HG02885 (cell line): ENCODE results near the gene KANSL1.

Experiments
- ATAC-seq: cut with Tn5 transposase; IDR thresholded peaks from one replicate; pipeline ENCODE4 v1.9.1; 2021; ENCODE audit warnings: mild to moderate bottlenecking; ENCODE audit not compliant: unreplicated experiment, poor library complexity

Gene KANSL1

GRCh38 chr17:46147296-46147695 is 45.9 kb downstream of the KANSL1 start:
- ATAC-seq, result no peak

GRCh38 chr17:46144246-46144645 is 49.0 kb downstream of the KANSL1 start:
- ATAC-seq, result no peak

GRCh38 chr17:46143827-46144236 is 49.4 kb downstream of the KANSL1 start:
- ATAC-seq, result no peak

GRCh38 chr17:46141645-46142044 is 51.6 kb downstream of the KANSL1 start:
- no peak for ATAC-seq

- ATAC-seq, result no peak
Observed at GRCh38 chr17:46140645-46141197, 52.5 kb downstream of the KANSL1 start.

- ATAC-seq, result no peak
Observed at GRCh38 chr17:46139432-46140210, 53.6 kb downstream of the KANSL1 start.

GRCh38 chr17:46138473-46138872 is 54.8 kb downstream of the KANSL1 start:
- no peak for ATAC-seq

- ATAC-seq, result no peak
Observed at GRCh38 chr17:46136820-46137219, 56.4 kb downstream of the KANSL1 start.

GRCh38 chr17:46135879-46136563 is 57.2 kb downstream of the KANSL1 start:
- ATAC-seq, result no peak

- ATAC-seq, result no peak
Observed at GRCh38 chr17:46135126-46135812, 58.0 kb downstream of the KANSL1 start.

- no peak for ATAC-seq
Observed at GRCh38 chr17:46129302-46129701, 63.9 kb downstream of the KANSL1 start.

GRCh38 chr17:46128453-46128852 is 64.8 kb downstream of the KANSL1 start:
- ATAC-seq, result no peak

GRCh38 chr17:46127524-46127923 is 65.7 kb downstream of the KANSL1 start:
- no peak for ATAC-seq

- ATAC-seq, result no peak
Observed at GRCh38 chr17:46126840-46127239, 66.4 kb downstream of the KANSL1 start.

GRCh38 chr17:46125831-46126230 is 67.4 kb downstream of the KANSL1 start:
- ATAC-seq, result no peak

GRCh38 chr17:46124695-46125592 is 68.3 kb downstream of the KANSL1 start:
- no peak for ATAC-seq

GRCh38 chr17:46123607-46124006 is 69.6 kb downstream of the KANSL1 start:
- ATAC-seq, result no peak

- ATAC-seq, result no peak
Observed at GRCh38 chr17:46122486-46122871, 70.8 kb downstream of the KANSL1 start.

- no peak for ATAC-seq
Observed at GRCh38 chr17:46121841-46122485, 71.3 kb downstream of the KANSL1 start.
